SH-SY5Y (cell line): ENCODE measurements around the gene MYBPC1.

ENCODE experiments used
- GATA2 ChIP-seq: IDR thresholded peaks from 2 replicates; pipeline ENCODE4 v1.6.1; 2011; ENCODE audit warnings: mild to moderate bottlenecking, low read depth, low read length
- GATA3 ChIP-seq: IDR thresholded peaks from 2 replicates; pipeline ENCODE4 v1.6.1; 2011; ENCODE audit warnings: low read depth, mild to moderate bottlenecking, low read length, moderate library complexity

DNA sequence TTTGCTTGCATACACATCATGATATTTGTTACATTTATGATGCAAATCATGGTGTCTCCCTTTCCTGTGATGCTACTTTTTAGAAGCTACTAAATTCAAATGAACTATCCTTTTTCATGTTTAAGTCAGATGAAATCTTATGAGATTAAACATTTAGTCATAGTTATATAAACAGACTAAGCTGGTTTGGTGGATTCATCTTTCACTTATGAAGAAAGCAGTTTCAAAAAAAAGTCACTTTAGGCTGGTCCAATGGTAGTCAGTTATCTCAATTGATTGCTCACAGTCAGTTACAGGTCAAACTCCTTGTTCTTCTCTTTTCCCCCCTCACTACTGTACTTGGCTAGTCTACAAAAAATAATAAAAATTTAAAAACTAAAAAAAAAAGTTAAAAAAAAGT is 124.8 kb downstream of the MYBPC1 start:
- TF ChIP-seq GATA2 (no peak), GATA3 (no peak)
